Glutamatergic neuron (in vitro differentiated cells): ENCODE measurements around the gene C1orf159. TPM values are rescaled to one million over a fixed set of nuclear protein-coding genes. Genes with fewer than 3 reads are reported as not detected.
A peak's percentile ranks its signal among the peaks of the same experiment; 100 is the strongest.

Source experiments
- DNase-seq: peaks from one replicate; pipeline ENCODE4 v3.0.0; 2022
- H3K27ac Mint-ChIP-seq: one replicate; pipeline ENCODE4 v1.8.0; 2020; ENCODE audit warnings: mild to moderate bottlenecking, mixed read lengths, inconsistent platforms; ENCODE audit not compliant: unreplicated experiment
- H3K27me3 Mint-ChIP-seq: one replicate; pipeline ENCODE4 v1.8.0; 2020; ENCODE audit warnings: mild to moderate bottlenecking, moderate library complexity, mixed read lengths, inconsistent platforms; ENCODE audit not compliant: unreplicated experiment
- H3K36me3 Mint-ChIP-seq: one replicate; pipeline ENCODE4 v1.8.0; 2020; ENCODE audit warnings: mild to moderate bottlenecking, mixed read lengths, inconsistent platforms; ENCODE audit not compliant: unreplicated experiment
- H3K4me1 Mint-ChIP-seq: one replicate; pipeline ENCODE4 v1.8.0; 2020; ENCODE audit warnings: mild to moderate bottlenecking, low read depth, mixed read lengths, inconsistent platforms; ENCODE audit not compliant: unreplicated experiment
- H3K4me3 Mint-ChIP-seq: one replicate; pipeline ENCODE4 v1.8.0; 2020; ENCODE audit warnings: mild to moderate bottlenecking, mixed read lengths, inconsistent platforms; ENCODE audit not compliant: unreplicated experiment
- H3K9me3 Mint-ChIP-seq: one replicate; pipeline ENCODE4 v1.8.0; 2020; ENCODE audit warnings: mild to moderate bottlenecking, moderate library complexity, mixed read lengths, inconsistent platforms; ENCODE audit not compliant: unreplicated experiment
- total RNA-seq: library from RNA; stranded (reverse); fragmentation: NEBNext Ultra II Directional; extraction: Animal tissue kit (Norgen Biotek cat#: 25700); gene quantifications from one replicate; pipeline ENCODE4 v1.2.1, GENCODE V29; 2021; ENCODE audit not compliant: unreplicated experiment
- TF ChIP-seq, protein P1 (sequence below): fragments of 200-600 bp; sonication (generic); IDR thresholded peaks from one replicate; pipeline ENCODE4 v1.5.0; 2021; ENCODE audit not compliant: partially characterized antibody, unreplicated experiment

C1orf159 gene
- total RNA-seq, 1 donor from 2014 or later = 24.5 TPM

DNA sequence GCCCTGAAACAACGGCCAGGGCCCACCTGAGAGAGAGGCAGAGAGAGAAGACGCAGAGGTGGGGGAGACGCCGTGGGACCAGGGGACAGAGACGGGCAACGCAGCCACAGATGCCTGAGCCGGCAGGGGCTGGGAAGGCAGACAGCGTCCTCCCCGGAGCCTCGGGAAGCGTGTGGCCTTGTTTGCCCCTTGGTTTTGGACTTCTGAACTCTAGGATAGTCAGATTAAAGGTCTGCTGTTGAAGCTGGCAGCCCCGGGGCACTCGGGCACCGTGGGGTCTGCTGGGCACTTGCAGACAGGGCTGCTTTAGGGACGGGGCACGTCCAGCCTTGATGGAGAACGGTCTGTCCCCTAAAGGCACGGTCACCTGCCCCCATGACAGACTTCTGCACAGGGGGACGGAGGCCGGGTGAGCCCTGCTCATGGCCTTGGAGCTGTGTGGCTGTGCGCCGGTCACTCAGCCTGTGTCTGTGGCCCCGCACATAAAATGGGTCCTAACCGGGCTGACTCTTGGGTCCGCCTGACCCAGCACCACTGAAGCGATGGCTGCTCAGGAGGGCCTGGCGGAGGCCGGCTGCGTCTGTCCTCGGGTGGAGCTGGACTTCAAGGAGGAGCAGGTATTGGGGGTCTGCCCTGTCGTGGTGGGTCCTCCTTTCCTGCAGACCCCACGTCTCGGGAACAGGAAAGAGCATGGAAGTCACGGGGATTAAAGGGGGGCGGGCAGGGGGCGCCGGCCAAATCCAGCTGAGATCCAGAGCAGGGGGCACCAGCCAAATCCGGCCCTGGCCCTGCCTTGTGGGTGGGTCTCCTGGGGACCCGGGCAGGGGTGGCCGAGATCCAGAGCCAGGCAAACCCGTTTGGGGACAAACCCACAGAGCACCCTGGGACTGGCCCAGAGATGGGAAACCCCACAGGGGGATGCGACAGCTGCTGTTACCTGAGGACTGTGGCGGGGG lies 32.2 kb downstream of the C1orf159 start:
- no peaks in the 10 kb centered on the region for H3K36me3 Mint-ChIP-seq
- peaks cover 4% of the 10 kb centered on the region for H3K4me1 Mint-ChIP-seq
- peaks cover 3% of the 10 kb centered on the region for H3K27me3 Mint-ChIP-seq

DNA sequence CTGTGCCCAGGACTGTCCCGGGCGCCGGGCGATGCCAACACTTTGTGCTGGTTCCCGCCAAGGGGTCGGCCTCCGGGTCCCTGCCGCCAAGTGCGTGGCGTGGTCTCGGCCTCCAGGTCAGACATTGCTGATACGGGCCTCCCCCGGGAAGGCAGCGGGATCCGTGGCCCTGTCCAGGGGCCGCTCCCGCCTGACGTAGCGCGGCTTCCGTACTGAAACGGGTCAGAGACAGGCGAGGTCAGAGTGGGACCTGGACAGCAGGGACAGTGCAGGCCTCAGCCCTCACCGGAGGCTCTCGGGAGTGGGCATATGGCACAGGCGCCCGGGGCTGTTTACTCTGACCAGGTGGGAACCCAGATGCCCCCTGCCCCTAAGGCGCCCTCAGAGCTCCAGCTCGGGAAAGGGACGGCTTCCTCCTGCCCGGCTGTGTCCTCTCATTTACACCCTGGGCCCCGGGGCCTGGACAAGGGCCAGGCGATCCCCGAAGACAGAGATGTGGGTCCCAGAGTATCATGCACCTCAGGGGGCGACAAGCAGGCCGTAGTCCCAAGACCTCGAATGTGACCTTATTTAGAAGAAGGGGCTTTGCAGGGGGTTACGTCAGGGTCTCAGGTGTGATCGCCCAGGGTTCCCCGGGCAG lies 33.0 kb downstream of the C1orf159 start:
- TF ChIP-seq, protein P1, sequence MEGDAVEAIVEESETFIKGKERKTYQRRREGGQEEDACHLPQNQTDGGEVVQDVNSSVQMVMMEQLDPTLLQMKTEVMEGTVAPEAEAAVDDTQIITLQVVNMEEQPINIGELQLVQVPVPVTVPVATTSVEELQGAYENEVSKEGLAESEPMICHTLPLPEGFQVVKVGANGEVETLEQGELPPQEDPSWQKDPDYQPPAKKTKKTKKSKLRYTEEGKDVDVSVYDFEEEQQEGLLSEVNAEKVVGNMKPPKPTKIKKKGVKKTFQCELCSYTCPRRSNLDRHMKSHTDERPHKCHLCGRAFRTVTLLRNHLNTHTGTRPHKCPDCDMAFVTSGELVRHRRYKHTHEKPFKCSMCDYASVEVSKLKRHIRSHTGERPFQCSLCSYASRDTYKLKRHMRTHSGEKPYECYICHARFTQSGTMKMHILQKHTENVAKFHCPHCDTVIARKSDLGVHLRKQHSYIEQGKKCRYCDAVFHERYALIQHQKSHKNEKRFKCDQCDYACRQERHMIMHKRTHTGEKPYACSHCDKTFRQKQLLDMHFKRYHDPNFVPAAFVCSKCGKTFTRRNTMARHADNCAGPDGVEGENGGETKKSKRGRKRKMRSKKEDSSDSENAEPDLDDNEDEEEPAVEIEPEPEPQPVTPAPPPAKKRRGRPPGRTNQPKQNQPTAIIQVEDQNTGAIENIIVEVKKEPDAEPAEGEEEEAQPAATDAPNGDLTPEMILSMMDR = no peak
- H3K4me1 Mint-ChIP-seq = peaks cover 2% of the 10 kb centered on the region
- H3K27me3 Mint-ChIP-seq = peaks cover 3% of the 10 kb centered on the region
- peaks cover 4% of the 10 kb centered on the region for H3K9me3 Mint-ChIP-seq
- no peaks in the 10 kb centered on the region for H3K36me3 Mint-ChIP-seq
- DNase-seq = peak; percentile 28
- H3K27ac Mint-ChIP-seq = peak overlapping the region; percentile 22
- H3K4me3 Mint-ChIP-seq = no peak overlapping the region

More for the DNA sequence above, 32.2 kb downstream of the C1orf159 start:
- Mint-ChIP-seq H3K27ac (peak overlapping the region; percentile 22), H3K9me3 (peaks cover 4% of the 10 kb centered on the region), H3K4me3 (no peak overlapping the region)
- no peak for DNase-seq
- TF ChIP-seq, protein P1 = no peak

DNA sequence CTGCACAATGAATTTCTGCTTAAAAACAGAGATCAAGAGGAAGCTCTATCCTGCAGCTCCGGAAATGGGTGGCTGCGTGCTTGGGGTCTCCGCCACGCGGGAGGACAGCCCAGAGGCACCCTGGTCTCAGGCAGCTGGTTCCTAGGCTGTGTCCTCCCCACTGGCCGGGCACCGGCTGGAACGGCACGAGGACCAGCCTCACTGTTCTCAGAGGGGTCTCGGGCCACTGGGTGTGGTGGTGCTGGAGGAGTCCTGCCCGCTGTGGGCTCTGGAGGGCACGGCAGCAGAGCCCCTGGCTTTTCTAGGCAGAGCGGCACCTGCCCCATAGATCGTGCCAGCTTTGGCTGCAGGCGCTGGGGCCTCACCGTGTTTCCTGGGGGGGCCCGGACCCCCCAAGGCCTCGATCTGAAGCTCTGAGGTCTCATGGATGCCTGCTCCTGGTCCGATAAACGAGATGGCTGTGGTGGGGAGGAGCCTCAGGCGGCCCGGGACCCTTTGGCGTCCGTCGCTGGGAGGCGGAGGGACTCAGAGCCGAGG lies 33.6 kb downstream of the C1orf159 start:
- H3K4me3 Mint-ChIP-seq = no peak overlapping the region
- H3K27ac Mint-ChIP-seq = no peak overlapping the region
- peaks cover 2% of the 10 kb centered on the region for H3K4me1 Mint-ChIP-seq
- no peaks in the 10 kb centered on the region for H3K36me3 Mint-ChIP-seq
- TF ChIP-seq, protein P1 = no peak
- DNase-seq = no peak
- H3K27me3 Mint-ChIP-seq = peaks cover 3% of the 10 kb centered on the region
- H3K9me3 Mint-ChIP-seq = peaks cover 4% of the 10 kb centered on the region

DNA sequence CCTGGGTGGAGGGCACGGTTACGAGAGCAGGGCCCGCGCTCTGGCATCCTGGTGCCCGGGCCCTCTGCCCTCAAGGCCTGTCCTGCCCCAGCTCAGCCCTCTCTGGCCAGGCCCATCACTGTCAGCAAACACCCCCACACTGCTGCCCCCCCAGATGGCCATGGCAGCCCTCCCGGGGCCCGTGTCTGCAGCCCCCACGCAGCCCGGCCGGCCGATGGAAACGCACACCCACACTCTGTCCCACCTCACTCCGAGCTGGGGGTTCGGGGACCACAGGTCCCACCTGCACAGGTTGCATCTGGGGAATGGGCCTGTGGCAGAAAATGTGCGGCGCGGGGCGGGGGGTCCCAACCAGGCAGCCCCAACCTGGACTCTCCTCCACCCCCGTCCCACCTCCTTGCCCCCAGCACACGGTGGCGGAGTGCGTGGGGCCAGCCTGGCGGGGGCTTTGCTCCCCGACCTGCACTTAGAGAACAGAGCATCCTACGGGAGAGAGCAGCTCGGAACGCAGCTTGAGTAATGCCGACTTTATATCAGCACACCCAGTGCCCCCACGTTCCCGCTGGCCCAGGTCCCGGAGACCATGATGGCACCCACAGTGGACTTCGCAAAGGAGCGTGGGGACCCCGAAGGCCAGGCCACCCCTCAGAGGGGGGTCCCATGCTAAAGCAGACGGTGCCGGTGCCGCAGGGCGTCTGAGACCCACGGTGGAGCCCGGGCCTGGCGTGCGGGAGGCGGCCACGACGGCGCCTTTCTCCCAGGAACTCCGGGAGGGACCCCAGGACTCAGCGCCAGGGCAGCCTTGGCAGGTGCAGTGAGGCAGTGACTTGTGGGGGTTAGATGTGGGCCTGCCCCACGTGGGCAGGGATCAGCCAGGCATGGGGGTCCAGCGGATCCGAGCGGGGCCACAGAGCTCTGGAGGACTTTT lies 34.3 kb downstream of the C1orf159 start:
- no peak overlapping the region for H3K27ac Mint-ChIP-seq
- no peak overlapping the region for H3K4me3 Mint-ChIP-seq
- H3K27me3 Mint-ChIP-seq = peaks cover 2% of the 10 kb centered on the region
- no peaks in the 10 kb centered on the region for H3K36me3 Mint-ChIP-seq
- TF ChIP-seq, protein P1 = no peak
- peaks cover 1% of the 10 kb centered on the region for H3K4me1 Mint-ChIP-seq
- H3K9me3 Mint-ChIP-seq = peaks cover 3% of the 10 kb centered on the region
- no peak for DNase-seq
